GM18517 (cell line): ENCODE results near the gene MYO1E.

Experiments used
- ATAC-seq: cut with Tn5 transposase; IDR thresholded peaks from one replicate; pipeline ENCODE4 v1.9.1; 2021; ENCODE audit warnings: mild to moderate bottlenecking, moderate library complexity; ENCODE audit not compliant: unreplicated experiment

Gene MYO1E

GRCh38 chr15:59105854-59106253, 266.8 kb downstream of the MYO1E start:
- ATAC-seq, result no peak

- ATAC-seq, result peak; percentile 96
These were observed 267.5 kb downstream of the MYO1E start, which contains the start of gene CCNB2 for GRCh38 chr15:59104912-59105732. CCNB2 (plus strand) TSS chr15:59105146; CDS start chr15:59105269, 123 bp downstream.

GRCh38 chr15:59104602-59104911, 268.1 kb downstream of the MYO1E start:
- no peak for ATAC-seq

- no peak for ATAC-seq
These were observed 273.4 kb downstream of the MYO1E start for GRCh38 chr15:59099162-59099685.

GRCh38 chr15:59096429-59096828, 276.2 kb downstream of the MYO1E start:
- ATAC-seq, result no peak

- no peak for ATAC-seq
These were observed 278.6 kb downstream of the MYO1E start for GRCh38 chr15:59094077-59094476.

GRCh38 chr15:59087731-59088130, 284.9 kb downstream of the MYO1E start:
- ATAC-seq, result no peak
